WTC11 (cell line): ENCODE measurements around the gene ZNF74.

Experiments
- ETV6 ChIP-seq: sonication (generic); formaldehyde crosslinking; IDR thresholded peaks from 2 replicates; pipeline ENCODE4 v1.8.1; 2022; ENCODE audit warnings: mild to moderate bottlenecking, missing genetic modification reagents
- MXD4 ChIP-seq: fragments of 250-450 bp; sonication (Bioruptor Pico); IDR thresholded peaks from 2 replicates; pipeline ENCODE4 v1.8.0; 2021; ENCODE audit warnings: mild to moderate bottlenecking, moderate library complexity, borderline replicate concordance
- NR3C1 ChIP-seq: sonication (generic); formaldehyde crosslinking; conservative IDR thresholded peaks from 2 replicates; pipeline ENCODE4 v1.8.1; 2023; ENCODE audit warnings: low read depth, mild to moderate bottlenecking, missing genetic modification reagents
- SMAD4 ChIP-seq: sonication (generic); formaldehyde crosslinking; IDR thresholded peaks from 2 replicates; pipeline ENCODE4 v1.8.0; 2022; ENCODE audit warnings: mild to moderate bottlenecking, missing genetic modification reagents
- ZNF138 ChIP-seq: sonication (generic); formaldehyde crosslinking; conservative IDR thresholded peaks from 2 replicates; pipeline ENCODE4 v1.8.1; 2022; ENCODE audit warnings: mild to moderate bottlenecking, moderate library complexity, missing genetic modification reagents
- TF ChIP-seq, protein P1 (sequence below): fragments of 200-600 bp; IDR thresholded peaks from 2 replicates; pipeline ENCODE4 v1.8.0; 2022; ENCODE audit warnings: antibody characterized with exemption

DNA sequence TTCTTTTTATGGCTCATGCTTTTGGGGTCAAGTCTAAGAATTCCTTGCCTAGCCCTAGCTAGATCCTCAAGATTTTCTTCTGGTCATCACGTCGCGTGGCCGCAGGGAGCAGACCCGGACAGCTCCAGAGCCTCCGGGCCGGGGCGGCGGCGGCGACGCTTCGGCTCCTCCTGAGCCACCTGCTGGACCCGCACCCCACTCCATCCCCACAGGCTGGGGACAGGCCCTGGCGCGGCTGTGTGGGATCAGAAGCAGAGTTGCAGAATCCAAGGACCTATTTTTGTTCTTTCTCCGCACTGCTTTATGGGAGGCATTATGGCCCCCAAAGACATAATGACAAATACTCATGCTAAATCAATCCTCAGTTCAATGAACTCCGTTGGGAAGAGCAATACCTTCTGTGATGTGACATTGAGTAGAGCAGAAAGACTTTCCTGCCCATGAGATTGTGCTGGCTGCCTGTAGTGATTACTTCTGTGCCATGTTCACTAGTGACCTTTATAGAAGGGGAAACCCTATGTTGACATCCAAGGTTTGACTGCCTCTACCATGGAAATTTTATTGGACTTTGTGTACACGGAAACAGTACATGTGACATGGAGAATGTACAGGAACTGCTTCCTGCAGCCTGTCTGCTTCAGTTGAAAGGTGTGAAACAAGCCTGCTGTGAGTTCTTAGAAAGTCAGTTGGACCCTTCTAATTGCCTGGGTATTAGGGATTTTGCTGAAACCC, 56.0 kb downstream of the ZNF74 start:
- TF ChIP-seq, protein P1, sequence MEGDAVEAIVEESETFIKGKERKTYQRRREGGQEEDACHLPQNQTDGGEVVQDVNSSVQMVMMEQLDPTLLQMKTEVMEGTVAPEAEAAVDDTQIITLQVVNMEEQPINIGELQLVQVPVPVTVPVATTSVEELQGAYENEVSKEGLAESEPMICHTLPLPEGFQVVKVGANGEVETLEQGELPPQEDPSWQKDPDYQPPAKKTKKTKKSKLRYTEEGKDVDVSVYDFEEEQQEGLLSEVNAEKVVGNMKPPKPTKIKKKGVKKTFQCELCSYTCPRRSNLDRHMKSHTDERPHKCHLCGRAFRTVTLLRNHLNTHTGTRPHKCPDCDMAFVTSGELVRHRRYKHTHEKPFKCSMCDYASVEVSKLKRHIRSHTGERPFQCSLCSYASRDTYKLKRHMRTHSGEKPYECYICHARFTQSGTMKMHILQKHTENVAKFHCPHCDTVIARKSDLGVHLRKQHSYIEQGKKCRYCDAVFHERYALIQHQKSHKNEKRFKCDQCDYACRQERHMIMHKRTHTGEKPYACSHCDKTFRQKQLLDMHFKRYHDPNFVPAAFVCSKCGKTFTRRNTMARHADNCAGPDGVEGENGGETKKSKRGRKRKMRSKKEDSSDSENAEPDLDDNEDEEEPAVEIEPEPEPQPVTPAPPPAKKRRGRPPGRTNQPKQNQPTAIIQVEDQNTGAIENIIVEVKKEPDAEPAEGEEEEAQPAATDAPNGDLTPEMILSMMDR: no peak
- no peak for TF ChIP-seq ZNF138 (CRISPR knock-in tag)
- no peak for TF ChIP-seq SMAD4 (CRISPR knock-in tag)
- no peak for TF ChIP-seq MXD4
- no peak for TF ChIP-seq ETV6
- TF ChIP-seq NR3C1 (CRISPR knock-in tag): no peak
